Neutrophil (primary cell): ENCODE results near the gene ADAMTSL3.

Source experiments
- H3K27ac ChIP-seq: fragments of 200-600 bp; sonication (generic); 2 replicates; pipeline ENCODE4 v1.5.1; 2016; ENCODE audit warnings: mild to moderate bottlenecking, moderate library complexity
- H3K27me3 ChIP-seq: fragments of 200-600 bp; sonication (generic); 2 replicates; pipeline ENCODE4 v1.6.0; 2016; ENCODE audit warnings: mild to moderate bottlenecking
- H3K36me3 ChIP-seq: fragments of 200-600 bp; sonication (generic); 2 replicates; pipeline ENCODE4 v1.5.1; 2017
- H3K4me1 ChIP-seq, 2 experiments: fragments of 200-600 bp in 1 of 2; sonication (generic) in 1 of 2; 1 replicate in 1 of 2; 2 replicates in 1 of 2; pipeline versions ENCODE4 v1.5.1 to v1.6.1; 2013 to 2016; ENCODE audit warnings: low read depth in 1 of 2, low read length in 1 of 2, mild to moderate bottlenecking in 1 of 2, moderate library complexity in 1 of 2; ENCODE audit not compliant: control insufficient read depth in 1 of 2, insufficient read depth in 1 of 2
- H3K4me3 ChIP-seq, 2 experiments: fragments of 200-600 bp in 1 of 2; sonication (generic) in 1 of 2; 1 replicate in 1 of 2; 2 replicates in 1 of 2; pipeline ENCODE4 v1.5.1; 2013 to 2016; ENCODE audit warnings: low read depth in 1 of 2, low read length in 1 of 2, mild to moderate bottlenecking in 1 of 2, moderate library complexity in 1 of 2
- H3K9me3 ChIP-seq: fragments of 200-600 bp; sonication (generic); 2 replicates; pipeline ENCODE4 v1.5.1; 2016
- CTCF ChIP-seq: fragments of 200-600 bp; sonication (generic); IDR thresholded peaks from 2 replicates; pipeline ENCODE4 v1.5.1; 2016; ENCODE audit warnings: antibody characterized with exemption

The ADAMTSL3 gene

GRCh38 chr15:83855956-83856355 is 202.0 kb downstream of the ADAMTSL3 start:
- Histone ChIP-seq H3K27me3 (no peaks in the 10 kb centered on the region), H3K9me3 (no peaks in the 10 kb centered on the region), H3K27ac (no peak overlapping the region), H3K4me3 (no peak overlapping the region), H3K36me3 (no peaks in the 10 kb centered on the region), H3K4me1 (no peaks in the 10 kb centered on the region)
- no peak for TF ChIP-seq CTCF

- TF ChIP-seq CTCF, result no peak
- Histone ChIP-seq H3K9me3 (no peaks in the 10 kb centered on the region), H3K27me3 (no peaks in the 10 kb centered on the region), H3K4me3 (no peak overlapping the region), H3K4me1 (no peaks in the 10 kb centered on the region), H3K36me3 (no peaks in the 10 kb centered on the region), H3K27ac (no peak overlapping the region)
Observed at GRCh38 chr15:83858820-83859505, 205.0 kb downstream of the ADAMTSL3 start.

- Histone ChIP-seq H3K27ac (no peak overlapping the region), H3K9me3 (no peaks in the 10 kb centered on the region), H3K4me1 (no peaks in the 10 kb centered on the region), H3K27me3 (no peaks in the 10 kb centered on the region), H3K4me3 (no peak overlapping the region), H3K36me3 (no peaks in the 10 kb centered on the region)
- TF ChIP-seq CTCF, result no peak
Observed at GRCh38 chr15:83866692-83867091, 212.8 kb downstream of the ADAMTSL3 start.

GRCh38 chr15:83869341-83869740 is 215.4 kb downstream of the ADAMTSL3 start:
- no peaks in the 10 kb centered on the region for H3K4me1 ChIP-seq
- no peak for TF ChIP-seq CTCF

GRCh38 chr15:83871808-83872559 is 218.1 kb downstream of the ADAMTSL3 start:
- H3K9me3 ChIP-seq, result no peaks in the 10 kb centered on the region
- TF ChIP-seq CTCF, result no peak
- H3K4me3 ChIP-seq, result no peak overlapping the region
- no peaks in the 10 kb centered on the region for H3K27me3 ChIP-seq
- H3K4me1 ChIP-seq, result no peaks in the 10 kb centered on the region
- no peaks in the 10 kb centered on the region for H3K36me3 ChIP-seq
- H3K27ac ChIP-seq, result no peak overlapping the region

More at GRCh38 chr15:83869341-83869740, 215.4 kb downstream of the ADAMTSL3 start:
- Histone ChIP-seq H3K4me3 (no peak overlapping the region), H3K27me3 (no peaks in the 10 kb centered on the region), H3K27ac (no peak overlapping the region), H3K36me3 (no peaks in the 10 kb centered on the region), H3K9me3 (no peaks in the 10 kb centered on the region)
